ENCODE data around the gene LAMA1.

- TF ChIP-seq, protein P1, sequence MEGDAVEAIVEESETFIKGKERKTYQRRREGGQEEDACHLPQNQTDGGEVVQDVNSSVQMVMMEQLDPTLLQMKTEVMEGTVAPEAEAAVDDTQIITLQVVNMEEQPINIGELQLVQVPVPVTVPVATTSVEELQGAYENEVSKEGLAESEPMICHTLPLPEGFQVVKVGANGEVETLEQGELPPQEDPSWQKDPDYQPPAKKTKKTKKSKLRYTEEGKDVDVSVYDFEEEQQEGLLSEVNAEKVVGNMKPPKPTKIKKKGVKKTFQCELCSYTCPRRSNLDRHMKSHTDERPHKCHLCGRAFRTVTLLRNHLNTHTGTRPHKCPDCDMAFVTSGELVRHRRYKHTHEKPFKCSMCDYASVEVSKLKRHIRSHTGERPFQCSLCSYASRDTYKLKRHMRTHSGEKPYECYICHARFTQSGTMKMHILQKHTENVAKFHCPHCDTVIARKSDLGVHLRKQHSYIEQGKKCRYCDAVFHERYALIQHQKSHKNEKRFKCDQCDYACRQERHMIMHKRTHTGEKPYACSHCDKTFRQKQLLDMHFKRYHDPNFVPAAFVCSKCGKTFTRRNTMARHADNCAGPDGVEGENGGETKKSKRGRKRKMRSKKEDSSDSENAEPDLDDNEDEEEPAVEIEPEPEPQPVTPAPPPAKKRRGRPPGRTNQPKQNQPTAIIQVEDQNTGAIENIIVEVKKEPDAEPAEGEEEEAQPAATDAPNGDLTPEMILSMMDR (IDR thresholded peaks at IDR 0.05), result no peak
- TF ChIP-seq POLR2AphosphoS5 (IDR thresholded peaks at IDR 0.05) (no peak), POLR2A (IDR thresholded peaks at IDR 0.05) (no peak), EP300 (IDR thresholded peaks at IDR 0.05) (no peak)
These were observed 12.9 kb downstream of the LAMA1 start for GRCh38 chr18:7104649-7105048.
